ENCODE results near the gene PLPP7. TPM values are rescaled to one million over a fixed set of nuclear protein-coding genes. Genes with fewer than 3 reads are reported as not detected.
A peak's percentile ranks its signal among the peaks of the same experiment; 100 is the strongest.

The PLPP7 gene
- total and polyA plus RNA-seq, 7 experiments from 2014 or later, result 0.12 to 0.71 (median 0.19) TPM; not detected in 1

GRCh38 chr9:131274674-131275331, 14.7 kb upstream of the PLPP7 start:
- DNase-seq, result no peak

GRCh38 chr9:131275332-131276093, 14.0 kb upstream of the PLPP7 start:
- Histone ChIP-seq H3K4me3 (ENCODE audit: low read length) (peak overlapping the region; percentile 95), H3K27ac (ENCODE audit: low read depth, low read length) (peak overlapping the region; percentile 96), H3K27me3 (ENCODE audit: control insufficient read depth in 2 of 2, insufficient read depth in 2 of 2, low read length in 2 of 2) (no peaks in the 10 kb centered on the region), H3K9me3 (ENCODE audit: control insufficient read depth in 2 of 3, low read length in 3 of 3) (no peaks in the 10 kb centered on the region), H3K4me1 (ENCODE audit: control insufficient read depth in 2 of 2, insufficient read depth in 2 of 2, low read length in 2 of 2) (peaks cover 30 to 35% of the 10 kb centered on the region in 2 donors), H3K36me3 (ENCODE audit: control insufficient read depth in 2 of 3, insufficient read depth in 3 of 3, low read length in 3 of 3) (peaks cover 0 to 35% (median 0%) of the 10 kb centered on the region in 3 experiments)
- Mint-ChIP-seq H3K27ac (peak overlapping the region; percentile 88 to 100 (median 98)), H3K9me3 (peaks cover 0 to 6% (median 0%) of the 10 kb centered on the region in 11 donors), H3K4me3 (peak overlapping the region; percentile 83 to 100 (median 96)), H3K4me1 (peaks cover 16 to 40% (median 36%) of the 10 kb centered on the region in 7 donors), H3K27me3 (no peaks in the 10 kb centered on the region), H3K36me3 (peaks cover 0 to 54% (median 31%) of the 10 kb centered on the region in 5 donors)
- ATAC-seq, result no peak
- DNase-seq, result no peak
- CTCF ChIA-PET, result interaction anchor here (0.6 to 1.5 kb wide), 3 partner anchors 9 to 19 kb away, joined by 3 to 10 read pairs (median 5); no protein-coding TSS in a partner anchor
- intact Hi-C loops (cut with micrococcal nuclease), result loop anchor here (5.0 to 10.0 kb wide), 5 partner anchors 62 to 1079 kb away; partner anchors contain the start of genes NUP214 (in 1 of the 2), POMT1 (in 1 of the 2) and SETX (in 1 of the 2)
- POLR2A ChIA-PET, result interaction anchor here (0.6 to 16.2 kb wide), 8 partner anchors 9 to 225 kb away, joined by 3 to 886 read pairs (median 6); no protein-coding TSS in a partner anchor

More at GRCh38 chr9:131274674-131275331, 14.7 kb upstream of the PLPP7 start:
- peak overlapping the region; percentile 83 to 100 (median 96) for H3K4me3 Mint-ChIP-seq
- peak overlapping the region; percentile 95 for H3K4me3 ChIP-seq (ENCODE audit: low read length)
- peak overlapping the region; percentile 96 for H3K27ac ChIP-seq (ENCODE audit: low read depth, low read length)
- H3K9me3 Mint-ChIP-seq, result peaks cover 0 to 6% (median 0%) of the 10 kb centered on the region in 11 donors
- no peaks in the 10 kb centered on the region for H3K27me3 ChIP-seq (ENCODE audit: control insufficient read depth in 2 of 2, insufficient read depth in 2 of 2, low read length in 2 of 2)
- intact Hi-C loops (cut with micrococcal nuclease), result loop anchor here (1.0 to 10.0 kb wide), 7 partner anchors 9 to 1080 kb away; partner anchors contain the start of genes POMT1 (in 2 of the 2), NUP214 (in 1 of the 2) and SETX (in 1 of the 2)
- no peaks in the 10 kb centered on the region for H3K27me3 Mint-ChIP-seq
- ATAC-seq, result no peak
- ChIA-PET CTCF (interaction anchor here (0.6 to 1.5 kb wide), 4 partner anchors 8 to 23 kb away, joined by 3 to 10 read pairs (median 4); no protein-coding TSS in a partner anchor), POLR2A (interaction anchor here (0.7 to 16.2 kb wide), 12 partner anchors 8 to 651 kb away, joined by 3 to 886 read pairs (median 5); no protein-coding TSS in a partner anchor)
- H3K9me3 ChIP-seq (ENCODE audit: control insufficient read depth in 2 of 3, low read length in 3 of 3), result no peaks in the 10 kb centered on the region
- H3K4me1 ChIP-seq (ENCODE audit: control insufficient read depth in 2 of 2, insufficient read depth in 2 of 2, low read length in 2 of 2), result peaks cover 36 to 39% of the 10 kb centered on the region in 2 donors
- H3K36me3 Mint-ChIP-seq, result peaks cover 0 to 59% (median 32%) of the 10 kb centered on the region in 5 donors
- peaks cover 0 to 35% (median 0%) of the 10 kb centered on the region in 3 experiments for H3K36me3 ChIP-seq (ENCODE audit: control insufficient read depth in 2 of 3, insufficient read depth in 3 of 3, low read length in 3 of 3)
- H3K27ac Mint-ChIP-seq, result peak overlapping the region; percentile 88 to 100 (median 98)
- H3K4me1 Mint-ChIP-seq, result peaks cover 21 to 45% (median 42%) of the 10 kb centered on the region in 7 donors

DNA sequence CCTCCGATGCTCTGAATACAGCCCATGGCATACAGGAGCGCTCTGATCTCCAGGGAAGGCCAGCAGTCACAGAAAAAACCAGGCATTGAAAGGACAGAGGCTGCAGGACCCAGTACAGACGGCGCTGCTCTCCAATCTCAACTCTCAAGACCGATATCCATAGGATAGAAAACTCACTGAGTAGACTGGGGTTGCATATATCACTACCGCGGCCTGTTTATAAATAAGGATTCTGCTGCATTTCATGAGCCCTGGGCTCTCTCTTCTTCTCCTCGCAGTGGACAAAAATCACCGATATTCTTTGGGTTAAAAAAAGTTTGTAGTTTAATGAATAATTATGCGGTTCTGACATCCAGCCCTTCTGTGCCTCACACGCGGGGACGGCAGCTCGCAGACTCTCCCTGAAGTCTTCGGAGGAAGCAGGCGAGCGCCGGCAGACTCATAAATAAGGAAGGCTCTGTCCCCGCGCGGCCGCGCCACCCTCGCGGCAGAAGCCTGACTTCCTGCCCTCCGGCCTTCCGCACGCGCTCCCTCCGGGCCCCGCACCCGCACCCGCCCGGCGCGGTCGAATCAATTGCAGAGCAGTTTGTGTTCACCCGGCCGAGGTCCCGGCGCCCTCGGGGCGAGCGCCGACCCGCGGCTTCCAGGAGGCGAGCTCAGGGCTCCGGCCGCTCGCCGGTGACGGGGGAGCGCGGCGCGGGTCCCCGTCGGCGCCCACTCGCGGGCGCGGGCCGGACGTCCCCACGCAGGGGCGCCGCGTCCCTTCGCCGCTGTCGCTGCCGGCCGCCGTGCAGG, 13.2 kb upstream of the PLPP7 start, which contains the start of gene FAM78A:
Gene FAM78A, minus strand, starts transcription at position 417 of the 795 bp plus-strand sequence. Its CDS starts 331 bp downstream, at position 86.
- Histone ChIP-seq H3K36me3 (ENCODE audit: control insufficient read depth in 2 of 3, insufficient read depth in 3 of 3, low read length in 3 of 3) (peaks cover 0 to 35% (median 0%) of the 10 kb centered on the region in 3 experiments), H3K4me3 (ENCODE audit: low read length) (peak within 1 kb of the TSS; percentile 95), H3K27ac (ENCODE audit: low read depth, low read length) (peak within 1 kb of the TSS; percentile 96), H3K27me3 (ENCODE audit: control insufficient read depth in 2 of 2, insufficient read depth in 2 of 2, low read length in 2 of 2) (no peaks in the 10 kb centered on the region), H3K9me3 (ENCODE audit: control insufficient read depth in 2 of 3, low read length in 3 of 3) (no peaks in the 10 kb centered on the region), H3K4me1 (ENCODE audit: control insufficient read depth in 2 of 2, insufficient read depth in 2 of 2, low read length in 2 of 2) (peaks cover 24 to 28% of the 10 kb centered on the region in 2 donors)
- peak in 5 of 9 donors; percentile 39 to 63 (median 45) for DNase-seq
- ATAC-seq, result peak; percentile 19
- intact Hi-C loops (cut with micrococcal nuclease), result loop anchor here (5.0 to 10.0 kb wide), 5 partner anchors 61 to 1079 kb away; partner anchors contain the start of genes NUP214 (in 1 of the 2), POMT1 (in 1 of the 2) and SETX (in 1 of the 2)
- CTCF ChIA-PET, result interaction anchor here (0.5 to 1.3 kb wide), 3 partner anchors 8 to 29 kb away, joined by 3 to 5 read pairs (median 4); no protein-coding TSS in a partner anchor
- POLR2A ChIA-PET, result interaction anchor here (0.6 to 16.2 kb wide), 7 partner anchors 9 to 123 kb away, joined by 3 to 886 read pairs (median 5); no protein-coding TSS in a partner anchor
- peaks cover 14 to 35% (median 28%) of the 10 kb centered on the region in 7 donors for H3K4me1 Mint-ChIP-seq
- H3K36me3 Mint-ChIP-seq, result peaks cover 0 to 48% (median 31%) of the 10 kb centered on the region in 5 donors
- H3K27ac Mint-ChIP-seq, result peak within 1 kb of the TSS; percentile 88 to 100 (median 98)
- H3K27me3 Mint-ChIP-seq, result peaks cover 0 to 5% (median 0%) of the 10 kb centered on the region in 5 donors
- peaks cover 0 to 6% (median 0%) of the 10 kb centered on the region in 11 donors for H3K9me3 Mint-ChIP-seq
- peak within 1 kb of the TSS; percentile 83 to 100 (median 96) for H3K4me3 Mint-ChIP-seq

DNA sequence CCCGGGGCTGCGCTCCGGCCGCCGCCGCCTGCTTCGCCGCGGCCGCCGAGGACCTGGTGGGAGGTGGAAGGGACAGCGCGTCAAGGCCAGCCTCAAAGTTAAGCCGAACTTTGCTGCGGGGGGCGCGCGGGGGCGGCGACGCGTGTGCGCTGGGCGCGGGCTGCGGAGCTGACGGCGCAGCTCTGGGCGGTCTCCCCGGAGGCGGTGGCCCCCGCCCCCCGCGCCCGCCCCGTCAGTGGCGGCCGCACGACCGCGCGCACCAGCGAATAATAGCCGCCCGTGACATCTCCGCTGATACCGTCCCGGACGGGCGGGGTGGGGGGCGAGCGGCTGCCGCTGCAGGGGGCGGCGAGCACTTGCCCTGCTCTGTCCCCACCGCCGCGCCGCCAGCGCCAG, 12.6 kb upstream of the PLPP7 start:
- peaks cover 15 to 33% (median 26%) of the 10 kb centered on the region in 7 donors for H3K4me1 Mint-ChIP-seq
- peak overlapping the region in 1 of 9 donors; percentile 99 for H3K27ac Mint-ChIP-seq
- H3K4me3 Mint-ChIP-seq, result peak overlapping the region in 7 of 10 donors; percentile 23 to 83 (median 67)
- Histone ChIP-seq H3K27me3 (ENCODE audit: control insufficient read depth in 2 of 2, insufficient read depth in 2 of 2, low read length in 2 of 2) (no peaks in the 10 kb centered on the region), H3K4me3 (ENCODE audit: low read length) (peak overlapping the region; percentile 61), H3K4me1 (ENCODE audit: control insufficient read depth in 2 of 2, insufficient read depth in 2 of 2, low read length in 2 of 2) (peaks cover 19 to 22% of the 10 kb centered on the region in 2 donors), H3K27ac (ENCODE audit: low read depth, low read length) (peak overlapping the region; percentile 96), H3K9me3 (ENCODE audit: control insufficient read depth in 2 of 3, low read length in 3 of 3) (no peaks in the 10 kb centered on the region), H3K36me3 (ENCODE audit: control insufficient read depth in 2 of 3, insufficient read depth in 3 of 3, low read length in 3 of 3) (peaks cover 0 to 35% (median 0%) of the 10 kb centered on the region in 3 experiments)
- intact Hi-C loops (cut with micrococcal nuclease), result loop anchor here (5.0 to 10.0 kb wide), 5 partner anchors 60 to 1078 kb away; partner anchors contain the start of genes NUP214 (in 1 of the 2), POMT1 (in 1 of the 2) and SETX (in 1 of the 2)
- DNase-seq, result peak in 3 of 9 donors; percentile 37 to 48 (median 45)
- ATAC-seq, result peak; percentile 41
- POLR2A ChIA-PET, result interaction anchor here (1.2 to 16.2 kb wide), 5 partner anchors 10 to 122 kb away, joined by 5 to 886 read pairs (median 24); no protein-coding TSS in a partner anchor
- H3K36me3 Mint-ChIP-seq, result peaks cover 0 to 43% (median 31%) of the 10 kb centered on the region in 5 donors
- peaks cover 0 to 6% (median 0%) of the 10 kb centered on the region in 11 donors for H3K9me3 Mint-ChIP-seq
- CTCF ChIA-PET, result interaction anchor here (1.3 kb wide), 1 partner anchor 20 kb away, joined by 5 read pairs; no protein-coding TSS in a partner anchor
- peaks cover 0 to 10% (median 0%) of the 10 kb centered on the region in 5 donors for H3K27me3 Mint-ChIP-seq

DNA sequence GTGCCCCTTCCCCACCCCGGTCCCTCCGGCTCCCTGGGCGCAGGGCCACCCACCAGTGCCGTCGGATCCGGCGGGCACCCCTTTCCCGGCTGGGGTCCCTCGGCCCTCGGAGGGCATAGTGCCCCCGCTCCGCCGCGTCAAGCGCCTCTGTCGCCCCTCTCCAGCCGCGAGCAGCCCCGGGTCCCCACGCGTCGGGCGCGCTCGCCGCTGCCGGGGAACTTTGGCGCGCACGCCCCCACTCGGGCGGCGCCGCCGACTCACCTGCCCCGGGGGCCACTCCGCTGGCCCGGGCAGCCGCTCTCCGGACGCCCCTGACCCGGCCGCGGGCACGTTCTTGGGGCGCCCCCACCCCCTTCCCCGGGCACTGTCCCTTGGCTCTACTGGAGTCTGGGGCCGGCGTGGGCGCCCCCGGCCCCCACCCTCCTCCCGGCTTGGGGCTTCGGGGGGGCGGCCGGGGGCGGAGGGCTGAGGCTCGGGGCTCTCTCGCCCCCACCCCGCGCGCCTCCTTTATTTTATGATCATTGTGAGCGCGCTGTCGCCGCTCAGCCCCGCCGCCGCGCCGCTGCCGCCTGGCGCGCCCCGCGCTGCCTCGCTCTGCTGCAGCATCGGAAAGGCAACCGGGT, 12.1 kb upstream of the PLPP7 start:
- no peak overlapping the region for H3K27ac Mint-ChIP-seq

More for the DNA sequence above, 12.1 kb upstream of the PLPP7 start:
- H3K36me3 ChIP-seq (ENCODE audit: control insufficient read depth in 2 of 3, insufficient read depth in 3 of 3, low read length in 3 of 3), result peaks cover 0 to 35% (median 0%) of the 10 kb centered on the region in 3 experiments
- H3K27ac ChIP-seq (ENCODE audit: low read depth, low read length), result peak overlapping the region; percentile 96
- Mint-ChIP-seq H3K4me3 (peak overlapping the region in 8 of 10 donors; percentile 23 to 92 (median 79)), H3K9me3 (peaks cover 0 to 6% (median 0%) of the 10 kb centered on the region in 11 donors), H3K27me3 (peaks cover 0 to 15% (median 0%) of the 10 kb centered on the region in 5 donors), H3K4me1 (peaks cover 17 to 33% (median 27%) of the 10 kb centered on the region in 7 donors), H3K36me3 (peaks cover 0 to 43% (median 31%) of the 10 kb centered on the region in 5 donors)
- peaks cover 22% of the 10 kb centered on the region in 2 donors for H3K4me1 ChIP-seq (ENCODE audit: control insufficient read depth in 2 of 2, insufficient read depth in 2 of 2, low read length in 2 of 2)
- ChIA-PET POLR2A (interaction anchor here (0.6 to 16.2 kb wide), 9 partner anchors 9 to 52 kb away, joined by 3 to 886 read pairs (median 5); no protein-coding TSS in a partner anchor), CTCF (interaction anchor here (1.1 to 2.0 kb wide), 3 partner anchors 21 to 58 kb away, joined by 3 to 10 read pairs (median 5); no protein-coding TSS in a partner anchor)
- no peaks in the 10 kb centered on the region for H3K27me3 ChIP-seq (ENCODE audit: control insufficient read depth in 2 of 2, insufficient read depth in 2 of 2, low read length in 2 of 2)
- H3K9me3 ChIP-seq (ENCODE audit: control insufficient read depth in 2 of 3, low read length in 3 of 3), result no peaks in the 10 kb centered on the region
- DNase-seq (peak in 5 of 9 donors; percentile 36 to 59 (median 47)), ATAC-seq (peak; percentile 18)
- intact Hi-C loops (cut with micrococcal nuclease), result loop anchor here (5.0 to 10.0 kb wide), 5 partner anchors 60 to 1077 kb away; partner anchors contain the start of genes NUP214 (in 1 of the 2), POMT1 (in 1 of the 2) and SETX (in 1 of the 2)
- peak overlapping the region; percentile 61 for H3K4me3 ChIP-seq (ENCODE audit: low read length)

Measured in naive thymus-derived CD4-positive, alpha-beta T cell (primary cell).